Type B pancreatic cell (in vitro differentiated cells): Measurements from ENCODE around the gene LRIG1. TPM values are rescaled to one million over a fixed set of nuclear protein-coding genes. Genes with fewer than 3 reads are reported as not detected.
A peak's percentile ranks its signal among the peaks of the same experiment; 100 is the strongest.

Experiments used
- DNase-seq: peaks from one replicate; pipeline ENCODE4 v3.0.0; 2021; ENCODE audit warnings: mixed read lengths; ENCODE audit not compliant: unreplicated experiment; ENCODE audit errors: extremely low spot score
- H3K27ac Mint-ChIP-seq: 2 replicates; pipeline ENCODE4 v1.8.0; 2021; ENCODE audit warnings: mild to moderate bottlenecking, mixed read lengths
- H3K27me3 Mint-ChIP-seq: 2 replicates; pipeline ENCODE4 v1.8.0; 2021; ENCODE audit warnings: mixed read lengths
- H3K36me3 Mint-ChIP-seq: 2 replicates; pipeline ENCODE4 v1.8.0; 2021; ENCODE audit warnings: mixed read lengths
- H3K4me1 Mint-ChIP-seq: one replicate; pipeline ENCODE4 v1.8.0; 2021; ENCODE audit warnings: mixed read lengths; ENCODE audit not compliant: unreplicated experiment
- H3K4me3 Mint-ChIP-seq: 2 replicates; pipeline ENCODE4 v1.8.0; 2021; ENCODE audit warnings: mild to moderate bottlenecking, mixed read lengths
- H3K9me3 Mint-ChIP-seq: 2 replicates; pipeline ENCODE4 v1.8.0; 2021; ENCODE audit warnings: mixed read lengths
- CTCF ChIP-seq: fragments of 200-600 bp; sonication (generic); conservative IDR thresholded peaks from 2 replicates; pipeline ENCODE4 v1.5.0; 2021; ENCODE audit warnings: antibody characterized with exemption, mild to moderate bottlenecking
- long read RNA-seq: library from polyadenylated mRNA; unstranded; transcript quantifications from one replicate; pipeline ENCODE4 v2.0.0, GENCODE V29; 2020
- total RNA-seq: library from RNA; stranded (reverse); gene quantifications from 2 replicates; pipeline ENCODE4 v1.2.1, GENCODE V29; 2021; ENCODE audit warnings: low replicate concordance

LRIG1 gene
- 10.9 and 28.9 TPM in 2 replicates for total RNA-seq
- long read RNA-seq, partial matches to known transcripts, result 2 of 5 reads
- long read RNA-seq, other reads (novel, unspliced or antisense), result 3 of 5 reads

- Mint-ChIP-seq H3K4me1 (peaks cover 55% of the 10 kb centered on the region), H3K4me3 (peak within 1 kb of the TSS; percentile 95), H3K27ac (peak within 1 kb of the TSS; percentile 51), H3K36me3 (no peaks in the 10 kb centered on the region), H3K27me3 (peaks cover 48% of the 10 kb centered on the region), H3K9me3 (no peaks in the 10 kb centered on the region)
- peak; percentile 65 for TF ChIP-seq CTCF
- DNase-seq, result peak; percentile 100
These were observed at the start of gene LRIG1 for GRCh38 chr3:66500576-66501482. LRIG1 (minus strand) TSS chr3:66501022; CDS start chr3:66500407, 615 bp downstream.

GRCh38 chr3:66544619-66545429, 44.0 kb upstream of the LRIG1 start:
- Mint-ChIP-seq H3K27ac (no peak overlapping the region), H3K9me3 (no peaks in the 10 kb centered on the region), H3K4me3 (no peak overlapping the region), H3K4me1 (no peaks in the 10 kb centered on the region), H3K36me3 (no peaks in the 10 kb centered on the region), H3K27me3 (no peaks in the 10 kb centered on the region)
- no peak for TF ChIP-seq CTCF
- DNase-seq, result no peak

- H3K4me3 Mint-ChIP-seq, result no peak overlapping the region
- H3K4me1 Mint-ChIP-seq, result peaks cover 6% of the 10 kb centered on the region
- H3K27ac Mint-ChIP-seq, result no peak overlapping the region
- no peaks in the 10 kb centered on the region for H3K9me3 Mint-ChIP-seq
- no peaks in the 10 kb centered on the region for H3K36me3 Mint-ChIP-seq
- no peaks in the 10 kb centered on the region for H3K27me3 Mint-ChIP-seq
- no peak for TF ChIP-seq CTCF
- no peak for DNase-seq
These were observed 41.3 kb upstream of the LRIG1 start for GRCh38 chr3:66542153-66542552.

GRCh38 chr3:66539466-66539989, 38.7 kb upstream of the LRIG1 start:
- H3K4me3 Mint-ChIP-seq, result no peak overlapping the region
- no peak overlapping the region for H3K27ac Mint-ChIP-seq
- DNase-seq, result no peak
- H3K36me3 Mint-ChIP-seq, result no peaks in the 10 kb centered on the region
- H3K9me3 Mint-ChIP-seq, result no peaks in the 10 kb centered on the region
- H3K27me3 Mint-ChIP-seq, result peaks cover 1% of the 10 kb centered on the region
- TF ChIP-seq CTCF, result no peak
- H3K4me1 Mint-ChIP-seq, result peaks cover 11% of the 10 kb centered on the region

- no peaks in the 10 kb centered on the region for H3K9me3 Mint-ChIP-seq
- no peak for TF ChIP-seq CTCF
- no peak overlapping the region for H3K27ac Mint-ChIP-seq
These were observed 37.6 kb upstream of the LRIG1 start for GRCh38 chr3:66538390-66538789.

More at GRCh38 chr3:66538390-66538789, 37.6 kb upstream of the LRIG1 start:
- DNase-seq, result no peak
- Mint-ChIP-seq H3K36me3 (no peaks in the 10 kb centered on the region), H3K27me3 (peaks cover 3% of the 10 kb centered on the region), H3K4me3 (no peak overlapping the region), H3K4me1 (peaks cover 18% of the 10 kb centered on the region)
